NCI-H1105 treated with DMSO at 0.1 percent for 48 hours (cell line): Measurements from ENCODE around the gene GET4.
"Not testable (repeated sequence)": the region's sequence is repeated elsewhere in the genome, so short reads cannot be mapped to it uniquely, and the experiment has no call there.

Experiments used
- DNase-seq: peaks from one replicate; lab custom pipeline; 2025; lab: John Stamatoyannopoulos, UW

Gene GET4

DNA sequence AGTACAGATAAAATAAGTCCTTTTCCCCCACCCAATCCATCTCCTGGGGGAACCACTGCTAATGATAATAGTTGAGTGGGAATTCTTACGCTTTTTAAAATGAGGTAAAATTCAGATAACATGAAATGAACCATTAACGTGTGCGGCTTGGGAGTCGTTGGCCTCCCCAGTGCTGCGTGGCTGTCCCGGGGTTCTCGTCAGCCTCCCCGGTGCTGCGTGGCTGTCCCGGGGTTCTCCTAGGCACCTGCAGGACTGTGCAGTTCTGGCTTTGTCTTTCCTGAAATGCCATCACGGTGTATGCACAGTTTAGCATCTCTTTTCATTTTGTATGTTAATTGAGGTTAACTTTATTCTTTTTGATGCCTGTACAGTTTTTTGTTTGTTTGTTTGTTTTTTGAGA, 30.6 kb upstream of the GET4 start:
- DNase-seq: no peak

DNA sequence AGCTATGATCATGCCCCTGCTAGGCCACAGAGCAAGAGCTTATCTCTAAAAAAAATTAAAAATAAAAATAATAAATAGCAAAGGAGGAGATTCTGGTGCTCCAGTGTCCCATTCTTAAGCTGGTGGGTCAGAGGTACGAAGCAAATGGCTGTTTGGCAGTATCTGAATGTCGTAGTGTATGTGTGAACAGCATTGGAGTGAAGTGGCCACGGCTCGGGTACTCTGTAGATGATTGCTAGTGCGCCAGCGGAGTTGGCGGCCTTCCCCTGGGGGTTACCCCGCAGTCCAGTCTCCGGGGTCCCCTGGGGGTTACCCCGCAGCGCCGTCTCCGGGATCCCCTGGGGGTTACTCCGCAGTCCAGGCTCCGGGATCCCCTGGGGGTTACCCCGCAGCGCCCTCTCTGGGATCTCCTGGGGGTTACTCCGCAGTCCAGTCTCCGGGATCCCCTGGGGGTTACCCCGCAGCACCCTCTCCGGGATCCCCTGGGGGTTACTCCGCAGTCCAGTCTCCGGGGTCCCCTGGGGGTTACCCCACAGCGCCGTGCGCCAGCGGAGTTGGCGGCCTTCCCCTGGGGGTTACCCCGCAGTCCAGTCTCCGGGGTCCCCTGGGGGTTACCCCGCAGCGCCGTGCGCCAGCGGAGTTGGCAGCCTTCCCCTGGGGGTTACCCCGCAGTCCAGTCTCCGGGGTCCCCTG, 29.2 kb upstream of the GET4 start:
- DNase-seq: not testable (repeated sequence)

DNA sequence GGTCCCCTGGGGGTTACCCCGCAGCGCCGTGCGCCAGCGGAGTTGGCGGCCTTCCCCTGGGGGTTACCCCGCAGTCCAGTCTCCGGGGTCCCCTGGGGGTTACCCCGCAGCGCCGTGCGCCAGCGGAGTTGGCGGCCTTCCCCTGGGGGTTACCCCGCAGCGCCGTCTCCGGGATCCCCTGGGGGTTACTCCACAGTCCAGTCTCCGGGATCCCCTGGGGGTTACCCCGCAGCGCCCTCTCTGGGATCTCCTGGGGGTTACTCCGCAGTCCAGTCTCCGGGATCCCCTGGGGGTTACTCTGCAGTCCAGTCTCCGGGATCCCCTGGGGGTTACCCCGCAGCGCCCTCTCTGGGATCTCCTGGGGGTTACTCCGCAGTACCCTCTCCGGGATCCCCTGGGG, 28.6 kb upstream of the GET4 start:
- DNase-seq: not testable (repeated sequence)

DNA sequence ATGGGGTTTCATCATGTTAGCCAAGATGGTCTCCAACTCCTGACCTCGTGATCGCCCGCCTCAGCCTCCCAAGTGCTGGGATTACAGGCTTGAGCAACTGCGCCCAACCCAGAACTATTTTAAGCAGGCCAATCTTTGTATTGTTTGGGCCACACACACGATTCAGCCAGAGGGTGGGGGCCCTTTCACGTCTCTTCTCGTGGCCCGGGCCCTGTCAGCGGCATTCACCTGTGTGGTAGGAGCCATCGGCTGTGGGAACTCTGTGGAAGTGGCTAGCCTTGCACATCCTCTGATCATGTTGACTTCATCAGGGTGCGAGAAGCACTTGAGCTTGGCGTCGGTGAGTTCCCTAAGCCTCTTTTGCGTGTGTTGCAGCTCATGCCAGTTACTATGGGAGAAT, 27.2 kb upstream of the GET4 start:
- no peak for DNase-seq

DNA sequence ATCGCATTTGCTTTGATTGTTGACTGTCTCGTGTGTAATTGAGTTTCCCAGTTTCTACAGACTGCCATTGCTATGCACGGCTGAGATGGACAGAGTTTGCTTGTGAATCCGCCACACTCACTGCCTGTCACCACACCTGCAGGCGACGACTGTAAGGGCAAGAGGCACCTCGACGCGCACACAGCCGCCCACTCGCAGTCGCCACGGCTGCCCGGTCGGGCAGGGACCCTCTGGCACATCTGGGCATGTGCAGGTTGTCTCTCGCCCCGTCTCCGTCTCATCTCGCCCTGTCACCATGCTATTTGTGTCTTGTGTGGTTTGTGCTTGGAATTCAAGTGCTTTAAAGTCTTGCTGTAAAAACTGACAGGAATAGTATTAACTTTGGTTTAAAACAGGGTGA, 26.6 kb upstream of the GET4 start:
- no peak for DNase-seq

DNA sequence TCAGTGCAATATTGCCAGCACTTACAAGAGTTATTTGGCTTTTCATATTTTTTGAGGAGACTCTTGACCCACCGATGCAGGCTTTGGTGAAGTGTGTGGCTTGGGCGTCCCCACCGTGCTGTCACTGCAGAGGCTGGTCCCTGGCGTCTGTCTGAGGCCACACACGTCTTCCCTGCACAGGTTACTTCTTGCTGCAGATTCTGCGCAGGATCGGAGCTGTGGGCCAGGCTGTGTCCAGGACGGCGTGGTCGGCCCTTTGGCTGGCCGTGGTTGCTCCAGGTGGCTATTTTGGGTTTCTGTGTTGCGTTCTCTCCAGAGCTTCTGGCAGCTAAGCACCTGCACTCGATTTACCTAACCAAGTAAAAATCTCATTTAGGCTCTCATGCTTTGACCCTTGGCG, 25.1 kb upstream of the GET4 start:
- no peak for DNase-seq

DNA sequence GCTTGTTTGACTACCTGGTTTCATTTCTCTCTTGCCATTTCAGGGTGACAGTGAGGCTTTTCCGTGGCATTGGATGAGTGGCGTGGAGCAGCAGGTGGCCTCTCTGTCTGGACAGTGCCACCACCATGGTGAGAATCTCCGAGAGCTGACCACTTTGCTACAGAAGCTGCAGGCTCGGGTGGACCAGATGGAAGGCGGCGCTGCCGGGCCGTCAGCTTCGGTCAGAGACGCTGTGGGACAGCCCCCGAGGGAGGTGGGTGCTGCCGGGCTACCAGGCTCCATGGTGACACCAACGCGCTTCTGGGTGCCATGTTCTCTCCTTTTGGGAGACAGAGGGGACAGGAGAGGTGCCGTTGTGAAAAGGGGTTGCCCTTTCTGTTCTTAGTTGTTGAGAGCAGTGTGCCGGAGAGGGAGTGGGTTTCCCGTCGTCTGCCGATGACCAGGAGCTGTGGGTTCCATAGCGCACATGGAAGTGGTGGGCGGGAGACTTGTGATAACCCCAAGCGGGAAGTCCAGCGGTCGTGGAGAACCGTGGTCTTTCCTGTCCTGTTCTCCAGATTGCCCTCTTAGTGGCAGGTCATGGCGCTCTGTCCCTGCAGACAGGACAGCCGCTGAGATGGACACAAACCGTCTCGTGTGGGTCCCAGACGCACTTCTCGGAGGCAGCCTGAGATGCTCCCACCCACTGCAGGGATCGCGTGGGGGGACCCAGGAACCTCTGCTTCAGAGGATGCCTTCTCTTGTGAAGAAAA, 22.8 kb upstream of the GET4 start:
- no peak for DNase-seq

DNA sequence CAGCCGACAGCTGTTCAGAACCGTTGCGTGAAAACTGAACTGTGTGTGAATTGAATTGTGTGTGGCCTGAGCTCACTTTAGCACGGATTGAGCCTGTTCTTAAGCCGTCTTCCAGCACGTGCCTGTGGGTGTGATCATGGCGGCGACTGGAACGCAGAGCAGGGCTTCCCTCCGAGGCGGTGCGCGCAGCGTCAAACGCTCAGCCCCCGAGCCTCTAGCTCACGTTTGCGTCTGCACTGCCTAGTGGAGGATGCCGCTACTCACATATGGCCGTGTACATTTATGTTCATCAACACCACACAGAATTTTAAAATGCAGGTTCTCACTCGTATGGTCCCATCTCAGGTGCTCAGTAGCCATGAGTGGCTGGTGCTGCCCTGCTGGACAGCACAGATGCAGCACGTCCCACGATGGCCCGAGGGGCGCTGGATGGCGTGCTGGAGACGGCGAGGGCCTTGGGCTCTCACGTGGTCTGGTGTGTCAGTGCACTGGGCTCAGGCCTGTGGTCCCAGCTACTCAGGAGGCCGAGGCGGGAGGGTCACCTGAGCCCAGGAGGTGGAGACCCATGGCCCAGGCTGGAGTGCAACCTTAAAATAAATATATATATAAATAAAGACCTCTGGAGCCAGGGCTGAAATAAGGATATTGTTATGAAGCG, 22.1 kb upstream of the GET4 start:
- DNase-seq: no peak

DNA sequence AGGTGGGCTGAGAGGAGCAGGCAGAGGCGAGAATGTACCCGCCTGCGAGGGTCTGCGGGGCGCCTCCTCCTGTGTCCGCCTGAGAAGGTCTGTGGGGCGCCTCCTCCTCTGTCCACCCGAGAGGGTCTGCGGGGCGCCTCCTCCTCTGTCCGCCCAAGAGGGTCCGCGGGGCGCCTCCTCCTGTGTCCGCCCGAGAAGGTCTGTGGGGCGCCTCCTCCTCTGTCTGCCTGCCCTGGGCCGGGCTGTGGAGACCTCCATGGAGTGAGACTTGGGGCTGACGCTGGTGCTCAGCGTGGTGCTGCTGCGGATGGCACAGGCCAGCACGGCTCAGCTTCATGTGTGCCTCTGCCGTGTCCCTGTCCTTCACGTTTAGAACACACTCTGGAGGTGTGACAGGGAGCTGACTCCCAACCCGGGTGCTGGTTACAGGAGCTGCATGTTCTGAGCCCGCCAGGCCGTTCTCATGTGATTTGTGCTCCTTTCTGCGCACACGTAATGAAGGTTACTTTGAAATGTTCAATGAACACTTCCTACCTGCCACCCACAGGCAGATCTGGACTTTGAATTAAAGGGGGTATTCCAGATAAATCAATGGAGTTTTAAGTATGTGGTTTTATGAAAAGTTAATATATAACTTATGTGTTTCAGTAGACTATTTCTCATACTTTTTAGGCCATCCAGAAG, 20.5 kb upstream of the GET4 start:
- no peak for DNase-seq

DNA sequence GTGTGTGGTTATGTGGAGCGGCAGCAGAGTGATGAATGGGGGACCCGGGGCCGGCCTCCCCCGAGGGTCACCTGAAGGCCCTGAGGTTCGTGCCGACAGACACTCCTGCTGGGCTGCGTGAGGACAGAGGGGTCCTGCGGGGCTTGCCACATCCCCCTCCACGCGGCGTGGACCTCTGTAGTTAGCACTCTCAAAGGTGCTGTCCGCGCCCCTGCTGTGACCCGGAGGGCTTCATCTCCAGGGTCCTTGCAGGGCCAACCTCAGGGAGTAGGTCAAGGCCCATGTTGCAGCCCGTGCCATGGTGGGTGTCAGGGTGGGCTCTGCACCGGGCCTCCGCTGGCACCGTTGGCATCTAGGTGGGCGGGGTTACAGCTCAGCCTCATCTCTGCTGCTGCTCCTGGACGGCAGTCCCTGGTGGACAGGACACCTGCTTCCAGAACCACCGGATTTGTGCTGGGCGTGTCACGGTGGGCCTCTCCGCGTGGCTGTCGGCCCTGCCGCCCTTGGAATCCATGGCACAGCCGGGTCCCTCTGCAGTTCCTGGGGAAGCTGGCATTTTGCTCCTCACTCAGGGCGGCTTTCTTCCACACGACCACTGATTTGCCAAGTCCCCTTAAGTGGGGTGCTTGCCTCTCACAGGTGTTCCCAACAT, 19.8 kb upstream of the GET4 start:
- no peak for DNase-seq

DNA sequence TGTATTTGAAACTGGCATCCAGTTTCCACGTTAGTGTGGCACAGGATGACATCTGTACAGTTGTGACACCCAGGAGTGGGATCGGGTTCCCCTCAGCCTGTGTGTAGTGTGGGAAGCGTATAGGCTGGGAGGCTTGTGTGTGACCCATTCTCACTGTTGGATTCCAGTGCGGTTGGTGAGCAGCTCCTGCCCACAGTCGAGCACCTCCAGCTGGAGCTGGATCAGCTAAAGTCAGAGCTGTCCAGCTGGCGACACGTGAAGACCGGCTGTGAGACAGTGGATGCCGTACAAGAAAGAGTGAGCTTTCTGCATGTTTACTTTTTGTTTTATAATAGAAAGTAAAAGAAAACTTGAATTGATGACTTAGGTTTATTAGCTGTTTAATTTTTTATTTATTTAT, 18.7 kb upstream of the GET4 start:
- no peak for DNase-seq

DNA sequence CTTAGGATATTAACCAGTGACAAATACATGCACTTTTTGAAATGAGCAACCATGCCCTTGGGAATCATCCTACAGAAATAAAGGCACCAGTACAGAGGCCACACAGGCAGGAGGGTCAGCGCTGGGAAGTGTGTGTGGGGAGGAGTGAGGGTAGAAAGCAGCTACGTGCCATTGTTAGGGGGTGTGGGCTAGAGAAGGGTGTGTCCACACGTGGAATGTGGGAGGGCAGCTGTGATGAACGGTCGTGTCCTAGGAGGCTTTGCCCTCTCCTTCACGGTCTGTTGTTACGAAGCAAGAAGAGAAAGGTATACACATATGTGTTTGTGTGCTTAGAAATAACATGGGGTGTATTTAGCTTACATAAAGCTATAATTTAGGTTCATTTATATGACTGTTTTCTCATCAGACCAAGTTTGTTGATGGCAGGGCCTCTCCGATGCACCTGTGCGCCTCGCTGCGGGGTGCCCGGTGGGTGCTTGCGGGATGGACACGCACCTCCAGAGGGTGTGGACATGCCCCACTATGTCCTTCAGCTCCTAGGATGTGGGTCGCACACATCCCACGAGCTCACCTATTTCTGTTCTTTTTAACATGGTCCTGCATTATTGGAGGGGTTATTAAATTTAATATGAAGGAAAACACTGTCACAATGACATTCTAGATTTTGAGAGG, 16.9 kb upstream of the GET4 start:
- DNase-seq: no peak

DNA sequence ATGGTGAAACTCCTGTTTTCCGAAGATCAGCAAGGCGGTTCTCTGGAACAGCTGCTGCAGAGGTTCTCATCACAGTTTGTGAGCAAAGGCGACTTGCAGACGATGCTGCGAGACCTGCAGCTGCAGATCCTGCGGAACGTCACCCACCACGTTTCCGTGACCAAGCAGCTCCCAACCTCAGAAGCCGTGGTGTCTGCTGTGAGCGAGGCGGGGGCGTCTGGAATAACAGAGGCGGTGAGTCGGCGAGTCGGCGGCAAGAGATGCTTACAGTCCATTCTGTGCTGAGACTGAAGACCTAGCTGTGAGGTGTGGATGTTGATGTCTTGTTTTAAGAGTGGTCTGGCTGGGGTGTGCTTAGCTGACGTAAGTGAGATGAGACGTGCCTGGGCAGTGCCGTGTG, 16.2 kb upstream of the GET4 start:
- DNase-seq: no peak

DNA sequence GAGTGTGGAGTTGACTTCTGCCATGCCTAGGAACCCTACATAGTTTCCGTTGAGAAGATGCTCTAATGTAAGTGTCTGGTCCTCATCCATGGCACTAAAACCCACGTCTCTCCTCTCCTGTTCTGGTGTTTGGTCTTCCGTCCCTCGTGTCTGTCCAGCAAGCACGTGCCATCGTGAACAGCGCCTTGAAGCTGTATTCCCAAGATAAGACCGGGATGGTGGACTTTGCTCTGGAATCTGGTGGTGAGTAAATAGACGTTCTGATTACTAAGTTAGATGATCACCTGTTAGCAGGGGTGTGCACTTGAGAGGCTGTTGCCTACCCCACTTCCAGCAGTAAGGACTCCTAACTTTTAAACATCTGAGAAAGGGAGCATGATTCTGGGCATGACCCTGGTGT, 15.1 kb upstream of the GET4 start:
- DNase-seq: no peak

DNA sequence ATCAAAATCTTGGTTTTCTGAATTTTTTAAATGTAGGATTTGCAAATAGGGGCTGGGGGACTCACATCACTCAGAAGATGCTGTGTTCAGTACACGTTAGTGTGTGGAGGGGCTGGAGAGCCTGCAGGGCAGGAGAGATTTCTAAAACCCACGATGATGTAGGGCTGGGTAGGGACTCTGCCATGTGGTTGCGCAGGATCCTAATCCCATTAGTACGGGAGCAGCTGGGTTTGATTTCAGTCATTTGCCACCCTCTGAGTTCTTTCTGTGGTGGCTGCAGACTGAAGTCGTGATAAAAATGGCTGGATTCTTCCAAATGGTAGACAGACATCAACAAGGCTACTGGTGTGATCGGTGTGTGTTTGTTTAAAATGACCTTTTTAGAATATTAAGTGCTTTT, 14.2 kb upstream of the GET4 start:
- no peak for DNase-seq

DNA sequence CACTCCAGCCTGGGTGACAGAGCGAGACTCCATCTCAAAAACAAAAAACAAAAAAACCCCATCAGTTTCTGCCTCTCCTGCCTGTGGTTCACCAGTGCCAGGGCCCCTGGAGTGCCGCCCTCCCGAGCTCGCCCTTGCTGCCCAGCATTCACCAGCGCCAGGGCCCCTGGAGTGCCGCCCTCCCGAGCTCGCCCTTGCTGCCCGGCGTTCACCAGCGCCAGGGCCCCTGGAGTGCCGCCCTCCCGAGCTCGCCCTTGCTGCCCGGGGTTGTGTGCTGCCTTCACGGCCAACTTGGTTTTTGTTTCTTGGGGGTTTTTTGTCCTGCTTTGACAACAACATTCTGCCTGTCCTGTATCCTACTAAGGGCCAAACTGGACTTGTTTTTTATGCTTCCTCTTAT, 13.2 kb upstream of the GET4 start:
- DNase-seq: no peak

DNA sequence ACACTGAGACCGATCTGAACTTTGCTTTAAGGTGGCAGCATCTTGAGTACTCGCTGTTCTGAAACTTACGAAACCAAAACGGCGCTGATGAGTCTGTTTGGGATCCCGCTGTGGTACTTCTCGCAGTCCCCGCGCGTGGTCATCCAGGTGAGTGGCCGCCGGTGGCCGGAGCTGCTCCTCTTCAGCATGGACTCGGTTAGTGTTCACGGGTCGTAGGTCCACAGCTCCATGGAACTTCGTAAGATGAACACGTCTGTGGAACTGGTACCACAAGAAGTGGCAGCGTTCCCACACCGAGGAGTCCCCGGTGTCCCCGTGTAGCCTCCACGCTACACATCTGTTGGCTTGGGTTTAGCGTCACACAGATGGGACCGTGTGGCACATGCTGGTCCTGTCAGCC, 10.4 kb upstream of the GET4 start:
- DNase-seq: no peak

DNA sequence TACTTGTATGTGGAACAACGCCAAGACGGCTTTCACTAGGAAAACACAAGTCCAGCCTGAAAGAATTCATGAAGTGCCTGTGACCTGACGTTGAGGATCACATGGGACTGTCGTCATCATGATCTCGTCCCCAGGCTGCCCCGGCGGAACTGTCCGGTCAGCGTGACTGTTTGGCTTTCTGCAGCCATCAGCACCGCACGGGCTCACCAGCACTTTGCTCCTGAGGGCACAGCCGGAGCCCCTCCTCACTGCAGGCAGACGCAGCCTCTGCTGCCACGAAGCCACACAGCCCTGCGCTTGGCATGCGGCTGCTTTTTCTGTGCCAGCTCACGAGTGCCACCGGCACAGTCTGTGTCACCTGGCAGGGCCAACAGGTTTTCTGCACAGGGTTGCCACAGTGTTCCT, 9.4 kb upstream of the GET4 start:
- DNase-seq: no peak

DNA sequence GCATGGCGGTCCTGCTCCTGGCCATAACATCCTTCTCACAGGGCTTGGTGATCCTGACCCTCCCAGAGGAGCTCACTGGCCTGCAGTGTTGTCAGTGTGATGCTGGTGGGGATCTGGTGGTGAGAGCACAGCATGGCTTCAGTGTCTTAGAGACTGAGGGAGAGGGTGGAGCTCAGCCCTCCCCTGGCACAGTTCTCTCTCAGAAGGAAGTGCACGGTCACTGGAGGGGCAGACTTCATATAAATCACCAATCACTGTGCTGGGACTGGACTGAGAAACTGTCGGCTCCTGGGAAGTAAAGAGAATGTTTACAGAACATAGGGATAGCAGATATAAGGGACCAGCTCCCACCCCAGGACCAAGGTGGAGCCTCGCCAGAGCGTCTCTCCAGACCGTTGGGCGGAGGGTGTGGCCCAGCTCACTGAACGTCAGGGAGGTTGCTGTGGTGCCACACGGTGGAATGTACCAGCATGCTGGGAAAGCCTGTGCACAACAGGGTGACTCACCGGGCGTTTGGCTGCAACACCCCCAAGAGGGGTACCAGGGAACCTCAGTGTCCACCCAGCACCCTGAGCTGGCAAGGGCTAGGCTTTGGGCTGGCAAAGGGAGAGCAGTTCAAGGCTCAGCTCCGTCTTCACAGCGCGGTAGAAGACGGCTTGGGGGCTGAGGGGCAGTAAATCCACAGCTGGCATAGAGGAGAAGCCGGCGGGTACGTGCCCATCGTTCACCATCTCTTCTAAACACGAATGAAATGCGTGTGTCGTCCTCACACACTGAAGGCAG, 8.8 kb upstream of the GET4 start:
- DNase-seq: no peak

DNA sequence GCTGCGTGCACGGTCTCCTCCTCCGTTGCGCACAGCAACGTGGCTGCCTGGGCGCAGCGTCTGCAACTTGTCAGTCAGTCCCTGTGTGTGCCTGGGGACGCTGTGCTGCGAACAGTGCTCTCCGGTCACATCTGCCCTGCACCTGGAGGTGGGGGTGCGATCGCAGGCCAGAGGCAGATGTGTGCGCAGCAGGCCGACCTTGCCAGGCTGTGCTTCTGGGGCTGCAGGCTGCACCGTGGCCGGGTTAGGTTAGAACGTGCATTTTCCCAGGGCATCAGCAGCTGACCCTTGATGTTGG, 8.2 kb upstream of the GET4 start:
- DNase-seq: no peak

DNA sequence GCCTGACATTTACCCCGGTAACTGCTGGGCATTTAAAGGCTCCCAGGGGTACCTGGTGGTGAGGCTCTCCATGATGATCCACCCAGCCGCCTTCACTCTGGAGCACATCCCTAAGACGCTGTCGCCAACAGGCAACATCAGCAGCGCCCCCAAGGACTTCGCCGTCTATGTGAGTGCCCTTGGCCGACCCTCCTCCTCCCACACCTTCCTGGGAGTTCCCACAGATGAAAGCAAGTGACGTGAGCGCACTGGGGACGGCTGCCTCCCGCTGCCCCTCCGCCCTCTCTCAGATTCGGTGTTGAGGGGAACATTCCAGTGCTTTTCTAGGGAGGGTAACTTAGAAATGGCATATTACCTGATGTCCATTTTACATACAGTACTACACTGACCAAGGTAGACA, 7.0 kb upstream of the GET4 start:
- DNase-seq: no peak
